Measurements from ENCODE around the gene LCN12. TPM values are rescaled to one million over a fixed set of nuclear protein-coding genes. Genes with fewer than 3 reads are reported as not detected.

Gene LCN12
- polyA plus RNA-seq, 1 donor from 2014 or later, result 2.9 TPM

DNA sequence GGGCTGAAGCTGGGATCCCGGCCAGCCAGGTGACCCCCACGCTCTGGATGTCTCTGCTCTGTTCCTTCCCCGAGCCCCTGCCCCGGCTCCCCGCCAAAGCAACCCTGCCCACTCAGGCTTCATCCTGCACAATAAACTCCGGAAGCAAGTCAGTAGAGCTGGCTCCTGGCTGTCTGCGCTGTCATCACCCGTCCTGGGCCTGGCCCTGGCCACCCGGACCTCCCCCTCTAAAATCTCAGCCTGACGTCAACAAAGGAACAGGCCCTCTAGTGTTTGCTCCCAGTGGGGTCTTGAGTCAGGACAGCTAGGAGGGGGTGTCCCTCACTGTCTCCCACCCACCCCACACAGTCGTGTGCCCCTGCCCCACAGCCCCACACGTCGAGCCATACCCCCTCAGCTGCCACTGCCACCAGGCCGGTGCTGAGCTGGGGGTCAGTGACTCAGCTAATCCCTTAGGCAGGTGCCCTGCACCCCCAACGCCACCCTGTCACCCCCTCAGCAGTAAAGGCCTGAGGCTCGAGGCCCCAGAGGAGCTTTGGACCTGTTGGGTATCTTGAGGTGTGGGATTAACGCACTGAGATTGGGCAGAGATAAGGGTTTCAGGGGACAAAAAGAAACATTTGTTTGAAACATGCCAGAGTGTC, 29.6 kb downstream of the LCN12 start:
- Histone ChIP-seq H3K9ac (ENCODE audit: low read length) (no peak overlapping the region), H3K9me2 (ENCODE audit: insufficient read depth, low read length) (no peaks in the 10 kb centered on the region), H4K20me1 (ENCODE audit: insufficient read depth) (no peaks in the 10 kb centered on the region), H3K27me3 (ENCODE audit: insufficient read depth, low read depth, low read length) (peaks cover 43% of the 10 kb centered on the region), H3K4me2 (ENCODE audit: low read length) (no peak overlapping the region), H3K9me3 (ENCODE audit: low read length) (no peaks in the 10 kb centered on the region), H3K27ac (ENCODE audit: low read length) (no peak overlapping the region), H3K36me3 (ENCODE audit: insufficient read depth, low read length) (no peaks in the 10 kb centered on the region), H3F3A (ENCODE audit: insufficient read depth, low read length, poor library complexity, severe bottlenecking) (no peaks in the 10 kb centered on the region), H3K79me2 (replicated peaks; ENCODE audit: insufficient read depth, low read length) (no peaks in the 10 kb centered on the region), H3K4me3 (ENCODE audit: low read length) (no peak overlapping the region), H2AFZ (ENCODE audit: low read depth, low read length) (no peak overlapping the region)
- no peak for TF ChIP-seq SMC3 (conservative IDR thresholded peaks at IDR 0.05; ENCODE audit: poor library complexity)
- no peak for TF ChIP-seq RAD21 (conservative IDR thresholded peaks at IDR 0.05)
- no peak for TF ChIP-seq EZH2 (IDR thresholded peaks at IDR 0.05; ENCODE audit: borderline replicate concordance, insufficient read depth, low read length, poor library complexity, severe bottlenecking)
- TF ChIP-seq POLR2AphosphoS5 (IDR thresholded peaks at IDR 0.05), result no peak
- TF ChIP-seq EP300 (conservative IDR thresholded peaks at IDR 0.05; ENCODE audit: poor library complexity, severe bottlenecking), result no peak
- TF ChIP-seq, protein P1, sequence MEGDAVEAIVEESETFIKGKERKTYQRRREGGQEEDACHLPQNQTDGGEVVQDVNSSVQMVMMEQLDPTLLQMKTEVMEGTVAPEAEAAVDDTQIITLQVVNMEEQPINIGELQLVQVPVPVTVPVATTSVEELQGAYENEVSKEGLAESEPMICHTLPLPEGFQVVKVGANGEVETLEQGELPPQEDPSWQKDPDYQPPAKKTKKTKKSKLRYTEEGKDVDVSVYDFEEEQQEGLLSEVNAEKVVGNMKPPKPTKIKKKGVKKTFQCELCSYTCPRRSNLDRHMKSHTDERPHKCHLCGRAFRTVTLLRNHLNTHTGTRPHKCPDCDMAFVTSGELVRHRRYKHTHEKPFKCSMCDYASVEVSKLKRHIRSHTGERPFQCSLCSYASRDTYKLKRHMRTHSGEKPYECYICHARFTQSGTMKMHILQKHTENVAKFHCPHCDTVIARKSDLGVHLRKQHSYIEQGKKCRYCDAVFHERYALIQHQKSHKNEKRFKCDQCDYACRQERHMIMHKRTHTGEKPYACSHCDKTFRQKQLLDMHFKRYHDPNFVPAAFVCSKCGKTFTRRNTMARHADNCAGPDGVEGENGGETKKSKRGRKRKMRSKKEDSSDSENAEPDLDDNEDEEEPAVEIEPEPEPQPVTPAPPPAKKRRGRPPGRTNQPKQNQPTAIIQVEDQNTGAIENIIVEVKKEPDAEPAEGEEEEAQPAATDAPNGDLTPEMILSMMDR (IDR thresholded peaks at IDR 0.05; ENCODE audit: poor library complexity, severe bottlenecking), result no peak
- no peak for TF ChIP-seq REST (IDR thresholded peaks at IDR 0.05; ENCODE audit: borderline replicate concordance)
- TF ChIP-seq MXI1 (conservative IDR thresholded peaks at IDR 0.05; ENCODE audit: poor library complexity, severe bottlenecking), result no peak
- no peak for TF ChIP-seq TAF1 (IDR thresholded peaks at IDR 0.05; ENCODE audit: low read depth)

- no peaks in the 10 kb centered on the region for H4K20me1 ChIP-seq (ENCODE audit: insufficient read depth)
- H3K4me3 ChIP-seq (ENCODE audit: low read length), result no peak within 1 kb of the TSS
- H3K9me2 ChIP-seq (ENCODE audit: insufficient read depth, low read length), result no peaks in the 10 kb centered on the region
- no peak within 1 kb of the TSS for H3K4me2 ChIP-seq (ENCODE audit: low read length)
- TF ChIP-seq RAD21 (conservative IDR thresholded peaks at IDR 0.05) (no peak), REST (IDR thresholded peaks at IDR 0.05; ENCODE audit: borderline replicate concordance) (no peak), POLR2AphosphoS5 (IDR thresholded peaks at IDR 0.05) (no peak), EZH2 (IDR thresholded peaks at IDR 0.05; ENCODE audit: borderline replicate concordance, insufficient read depth, low read length, poor library complexity, severe bottlenecking) (no peak), EP300 (conservative IDR thresholded peaks at IDR 0.05; ENCODE audit: poor library complexity, severe bottlenecking) (no peak), SMC3 (conservative IDR thresholded peaks at IDR 0.05; ENCODE audit: poor library complexity) (no peak), TAF1 (IDR thresholded peaks at IDR 0.05; ENCODE audit: low read depth) (no peak), MXI1 (conservative IDR thresholded peaks at IDR 0.05; ENCODE audit: poor library complexity, severe bottlenecking) (no peak)
- TF ChIP-seq, protein P1 (IDR thresholded peaks at IDR 0.05; ENCODE audit: poor library complexity, severe bottlenecking), result no peak
- H3F3A ChIP-seq (ENCODE audit: insufficient read depth, low read length, poor library complexity, severe bottlenecking), result no peaks in the 10 kb centered on the region
- H2AFZ ChIP-seq (ENCODE audit: low read depth, low read length), result no peak within 1 kb of the TSS
- H3K79me2 ChIP-seq (replicated peaks; ENCODE audit: insufficient read depth, low read length), result no peaks in the 10 kb centered on the region
- H3K27ac ChIP-seq (ENCODE audit: low read length), result no peak within 1 kb of the TSS
- peaks cover 40% of the 10 kb centered on the region for H3K27me3 ChIP-seq (ENCODE audit: insufficient read depth, low read depth, low read length)
- H3K9ac ChIP-seq (ENCODE audit: low read length), result no peak within 1 kb of the TSS
- no peaks in the 10 kb centered on the region for H3K9me3 ChIP-seq (ENCODE audit: low read length)
- no peaks in the 10 kb centered on the region for H3K36me3 ChIP-seq (ENCODE audit: insufficient read depth, low read length)
Measured at GRCh38 chr9:136982232-136983051, 30.4 kb downstream of the LCN12 start, which contains the start of gene LCNL1. TSS of gene LCNL1 (plus strand) at chr9:136982993. CDS start at chr9:136983587, 594 bp downstream.

All from neural cell (in vitro differentiated cells).